ENCODE measurements around the gene IQCN.

- no peak for TF ChIP-seq CTCF (IDR thresholded peaks at IDR 0.05 in 4 of 5, conservative IDR thresholded peaks at IDR 0.05 in 1 of 5)
- TF ChIP-seq POLR2A (IDR thresholded peaks at IDR 0.05), result no peak
Measured at GRCh38 chr19:18253130-18253529, 21.1 kb downstream of the IQCN start.

Data from gastrocnemius medialis (tissue), 4 donors.